ENCODE measurements around the gene UGT1A4. TPM values are rescaled to one million over a fixed set of nuclear protein-coding genes. Genes with fewer than 3 reads are reported as not detected.
A peak's percentile ranks its signal among the peaks of the same experiment; 100 is the strongest.

Gene UGT1A4
- total and polyA plus RNA-seq, 2 donors (not counting 3 experiments of a cell fraction or from before 2014, with no cell fraction given), result not detected

DNA sequence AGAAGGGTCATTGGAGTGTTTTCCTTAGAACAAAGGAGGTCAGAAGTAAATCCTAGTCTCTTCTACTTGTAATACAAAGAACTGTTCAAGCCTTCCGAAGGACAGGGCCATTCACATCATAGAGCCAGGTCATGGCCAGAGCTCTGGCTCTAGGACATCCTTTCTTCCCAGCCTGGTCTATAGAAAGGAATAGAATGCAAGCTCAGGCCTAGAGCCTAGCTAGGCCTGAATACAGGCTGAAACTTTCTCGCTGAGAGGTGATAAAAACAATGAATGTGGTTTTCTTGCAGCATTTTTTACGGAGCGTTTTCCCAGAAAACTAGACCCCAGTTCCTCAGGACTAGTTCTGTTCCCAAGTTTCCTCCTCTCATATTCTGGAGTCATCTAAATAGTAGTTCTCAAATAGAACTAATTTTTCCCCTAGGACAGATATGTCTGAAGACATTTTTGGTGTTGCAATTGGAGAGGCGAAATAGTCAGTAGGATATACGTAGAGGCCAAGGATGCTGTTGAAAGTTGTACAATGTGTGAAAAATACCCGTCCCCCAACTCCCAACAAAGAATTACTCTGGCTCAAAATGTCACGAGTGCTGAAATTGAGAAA lies 19.0 kb upstream of the UGT1A4 start:
- intact Hi-C loops (cut with micrococcal nuclease), result loop anchor here (1.0 kb wide), 1 partner anchor 10 kb away; no protein-coding TSS in a partner anchor
- no peaks in the 10 kb centered on the region for H3K9me1 ChIP-seq (replicated peaks; ENCODE audit: control insufficient read depth, extremely low read depth, insufficient read depth, low read length)
- no peaks in the 10 kb centered on the region for H4K20me1 ChIP-seq (replicated peaks; ENCODE audit: control insufficient read depth, extremely low read depth, insufficient read depth, low read length)
- ChIA-PET POLR2A (interaction anchor here (0.8 kb wide), 1 partner anchor 213 kb away, joined by 3 read pairs; no protein-coding TSS in a partner anchor), CTCF (interaction anchor here (1.0 to 3.5 kb wide), 3 partner anchors 12 to 252 kb away, joined by 3 to 14 read pairs (median 5); partner anchors contain the start of gene UGT1A5)
- peak overlapping the region; percentile 95 for H3K27ac ChIP-seq (ENCODE audit: insufficient read depth, low read depth, low read length)
- no peak overlapping the region for H3K4me3 ChIP-seq (replicated peaks in 1 of 3; ENCODE audit: insufficient read depth in 1 of 3, low read depth in 1 of 3, low read length in 3 of 3)
- no peaks in the 10 kb centered on the region for H3K27me3 ChIP-seq (ENCODE audit: control insufficient read depth in 2 of 2, insufficient read depth in 2 of 2, low read length in 2 of 2)
- H3K36me3 ChIP-seq (ENCODE audit: control insufficient read depth in 2 of 2, extremely low read depth in 1 of 2, insufficient read depth in 2 of 2, low read length in 2 of 2), result no peaks in the 10 kb centered on the region
- peak overlapping the region; percentile 62 for H3K9ac ChIP-seq (replicated peaks; ENCODE audit: extremely low read depth, insufficient read depth, low read length)
- DNase-seq (ENCODE audit: low read depth, low spot score) (peak; percentile 24), FAIRE-seq (no peak)
- H3K4me2 ChIP-seq (ENCODE audit: insufficient read depth, low read length), result no peak overlapping the region
- no peaks in the 10 kb centered on the region for H3K9me3 ChIP-seq (replicated peaks; ENCODE audit: control insufficient read depth, insufficient read depth, low read length)
- no peaks in the 10 kb centered on the region for H3K79me2 ChIP-seq (ENCODE audit: control insufficient read depth, insufficient read depth, low read length)
- BruUV-seq (replicated peaks), result no TSS peak
- TF ChIP-seq FOS (IDR thresholded peaks at IDR 0.05; ENCODE audit: borderline replicate concordance, insufficient read depth, low read length) (no peak), MYC (IDR thresholded peaks at IDR 0.05; ENCODE audit: low read depth, low read length) (no peak), EZH2 (IDR thresholded peaks at IDR 0.05; ENCODE audit: borderline replicate concordance, low read depth, low read length, severe bottlenecking) (no peak), GATA2 (IDR thresholded peaks at IDR 0.05; ENCODE audit: insufficient read depth, insufficient read length, low read depth, low read length) (no peak), JUN (IDR thresholded peaks at IDR 0.05; ENCODE audit: borderline replicate concordance, insufficient read depth, insufficient read length, low read depth) (no peak), POLR2A (IDR thresholded peaks at IDR 0.05; ENCODE audit: low read depth, low read length) (no peak), POLR2AphosphoS5 (IDR thresholded peaks at IDR 0.05; ENCODE audit: insufficient read depth, low read depth, low read length) (no peak)
- TF ChIP-seq, protein P1, sequence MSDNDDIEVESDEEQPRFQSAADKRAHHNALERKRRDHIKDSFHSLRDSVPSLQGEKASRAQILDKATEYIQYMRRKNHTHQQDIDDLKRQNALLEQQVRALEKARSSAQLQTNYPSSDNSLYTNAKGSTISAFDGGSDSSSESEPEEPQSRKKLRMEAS (IDR thresholded peaks at IDR 0.05; ENCODE audit: insufficient read depth, insufficient read length), result no peak
- TF ChIP-seq, protein P2, sequence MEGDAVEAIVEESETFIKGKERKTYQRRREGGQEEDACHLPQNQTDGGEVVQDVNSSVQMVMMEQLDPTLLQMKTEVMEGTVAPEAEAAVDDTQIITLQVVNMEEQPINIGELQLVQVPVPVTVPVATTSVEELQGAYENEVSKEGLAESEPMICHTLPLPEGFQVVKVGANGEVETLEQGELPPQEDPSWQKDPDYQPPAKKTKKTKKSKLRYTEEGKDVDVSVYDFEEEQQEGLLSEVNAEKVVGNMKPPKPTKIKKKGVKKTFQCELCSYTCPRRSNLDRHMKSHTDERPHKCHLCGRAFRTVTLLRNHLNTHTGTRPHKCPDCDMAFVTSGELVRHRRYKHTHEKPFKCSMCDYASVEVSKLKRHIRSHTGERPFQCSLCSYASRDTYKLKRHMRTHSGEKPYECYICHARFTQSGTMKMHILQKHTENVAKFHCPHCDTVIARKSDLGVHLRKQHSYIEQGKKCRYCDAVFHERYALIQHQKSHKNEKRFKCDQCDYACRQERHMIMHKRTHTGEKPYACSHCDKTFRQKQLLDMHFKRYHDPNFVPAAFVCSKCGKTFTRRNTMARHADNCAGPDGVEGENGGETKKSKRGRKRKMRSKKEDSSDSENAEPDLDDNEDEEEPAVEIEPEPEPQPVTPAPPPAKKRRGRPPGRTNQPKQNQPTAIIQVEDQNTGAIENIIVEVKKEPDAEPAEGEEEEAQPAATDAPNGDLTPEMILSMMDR (IDR thresholded peaks at IDR 0.05; ENCODE audit: extremely low read depth in 1 of 2, insufficient read depth in 1 of 2, low read depth in 1 of 2, low read length in 2 of 2), result no peak
- H3K4me1 ChIP-seq (ENCODE audit: control insufficient read depth, extremely low read depth, insufficient read depth, low read length), result peaks cover 4% of the 10 kb centered on the region
- no peak overlapping the region for H2AFZ ChIP-seq (ENCODE audit: low read depth, low read length)
- dilution Hi-C loops (cut with MboI; ENCODE audit: extremely low pct_ligation_motif_present, low sequenced_read_pairs), result no loop called here

Measured in endothelial cell of umbilical vein (primary cell).